Measurements from ENCODE around the gene CSNK1G1.

- no peak for TF ChIP-seq CTCF (IDR thresholded peaks at IDR 0.05; ENCODE audit: low read length)
- TF ChIP-seq EZH2phosphoT487 (IDR thresholded peaks at IDR 0.05; ENCODE audit: low read length): no peak
Measured at GRCh38 chr15:64216730-64217428, 139.1 kb downstream of the CSNK1G1 start.
